Kasumi-1 (cell line): ENCODE measurements around the gene SCN2B.

Experiments used
- DNase-seq, 2 experiments: peaks; one replicate each; lab custom pipeline; 2025; lab: John Stamatoyannopoulos, UW

SCN2B gene

GRCh38 chr11:118132385-118133151 lies 43.9 kb downstream of the SCN2B start:
- DNase-seq = no peak

DNA sequence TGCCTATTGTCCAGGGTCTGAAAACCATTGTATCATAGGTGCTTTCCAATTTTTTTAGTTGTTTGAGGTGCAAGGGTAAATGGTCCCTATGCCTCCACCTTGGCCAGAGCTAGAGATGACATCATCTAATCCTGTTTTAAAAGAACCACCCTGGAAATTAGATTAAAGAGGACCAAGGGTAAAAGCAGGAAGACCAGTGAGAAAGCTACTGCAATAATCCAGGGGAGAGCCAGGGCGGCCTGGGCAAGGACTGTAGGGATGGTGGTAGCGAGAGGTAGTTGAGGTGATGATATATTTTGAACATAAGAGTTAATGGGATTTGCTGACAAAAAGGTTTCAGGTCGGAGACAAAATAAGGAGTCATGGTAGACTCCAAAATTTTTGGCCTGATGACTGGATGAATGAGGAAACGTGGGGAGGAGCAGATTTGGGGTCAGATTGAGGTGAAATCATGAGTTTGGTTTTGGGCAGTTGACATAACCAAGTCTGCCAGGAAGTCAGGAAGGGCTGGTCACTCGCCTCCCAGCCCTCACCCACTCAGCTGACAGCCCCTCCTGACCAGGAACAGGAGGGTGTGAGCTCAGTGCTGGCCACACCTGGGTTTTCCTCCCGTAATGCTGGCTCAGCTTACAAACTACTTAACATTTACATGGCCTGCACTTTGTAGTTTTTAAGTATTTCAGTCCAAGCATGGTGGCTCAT lies 46.8 kb downstream of the SCN2B start:
- no peak for DNase-seq

DNA sequence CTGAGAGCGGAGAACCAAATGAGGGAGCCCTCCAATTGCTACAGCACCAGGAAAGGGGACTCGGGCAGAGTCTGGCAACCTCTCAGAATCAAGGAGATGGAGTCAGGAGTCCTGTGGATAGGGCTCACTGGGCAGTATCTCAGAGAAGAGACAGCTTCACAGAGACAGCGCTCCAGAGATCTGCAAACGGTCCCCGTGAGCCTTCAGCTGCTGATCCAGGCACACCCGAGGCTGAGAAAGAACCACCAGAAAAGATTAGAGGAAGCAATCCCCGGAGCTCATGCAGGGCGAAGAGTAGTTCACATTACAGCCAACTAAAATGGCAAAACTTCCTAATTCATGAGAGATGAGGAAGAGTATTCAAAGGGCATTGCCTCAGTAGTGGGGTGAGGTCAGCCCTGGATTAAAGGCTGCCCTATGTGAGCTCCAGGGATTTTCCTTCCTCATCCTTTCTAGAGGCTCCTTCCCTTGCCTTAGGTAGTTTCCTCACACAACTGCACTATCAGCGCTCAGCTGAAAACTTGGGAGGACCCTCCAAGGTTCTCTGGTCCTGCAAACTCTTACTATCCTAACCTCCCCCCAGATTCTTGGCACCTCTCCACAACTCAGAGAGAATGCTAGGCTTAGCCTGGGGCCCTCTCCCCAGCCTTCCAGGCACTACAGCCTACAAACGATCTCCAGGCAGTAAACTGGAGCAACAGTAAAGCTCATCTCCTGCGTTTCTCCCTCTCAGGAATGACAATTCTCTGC lies 47.5 kb downstream of the SCN2B start:
- no peak for DNase-seq

DNA sequence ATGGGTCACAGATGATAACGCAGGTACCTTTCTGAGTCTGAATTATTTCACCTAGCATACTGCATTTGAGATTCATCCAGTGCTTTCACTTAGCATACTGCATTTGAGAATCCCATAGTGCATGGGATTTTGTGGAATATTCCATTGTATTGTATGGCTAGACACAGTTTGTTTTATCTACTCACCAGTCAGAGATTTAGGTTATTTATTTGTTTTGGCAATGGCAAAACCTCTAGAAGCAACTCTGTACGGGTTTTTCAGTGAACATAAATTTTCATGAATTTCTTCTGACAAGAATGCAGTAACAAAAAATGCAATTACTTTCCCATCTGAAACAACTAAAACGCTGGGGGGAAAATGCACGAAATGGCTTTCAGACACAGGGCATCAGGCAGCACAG lies 48.1 kb downstream of the SCN2B start:
- no peak for DNase-seq

DNA sequence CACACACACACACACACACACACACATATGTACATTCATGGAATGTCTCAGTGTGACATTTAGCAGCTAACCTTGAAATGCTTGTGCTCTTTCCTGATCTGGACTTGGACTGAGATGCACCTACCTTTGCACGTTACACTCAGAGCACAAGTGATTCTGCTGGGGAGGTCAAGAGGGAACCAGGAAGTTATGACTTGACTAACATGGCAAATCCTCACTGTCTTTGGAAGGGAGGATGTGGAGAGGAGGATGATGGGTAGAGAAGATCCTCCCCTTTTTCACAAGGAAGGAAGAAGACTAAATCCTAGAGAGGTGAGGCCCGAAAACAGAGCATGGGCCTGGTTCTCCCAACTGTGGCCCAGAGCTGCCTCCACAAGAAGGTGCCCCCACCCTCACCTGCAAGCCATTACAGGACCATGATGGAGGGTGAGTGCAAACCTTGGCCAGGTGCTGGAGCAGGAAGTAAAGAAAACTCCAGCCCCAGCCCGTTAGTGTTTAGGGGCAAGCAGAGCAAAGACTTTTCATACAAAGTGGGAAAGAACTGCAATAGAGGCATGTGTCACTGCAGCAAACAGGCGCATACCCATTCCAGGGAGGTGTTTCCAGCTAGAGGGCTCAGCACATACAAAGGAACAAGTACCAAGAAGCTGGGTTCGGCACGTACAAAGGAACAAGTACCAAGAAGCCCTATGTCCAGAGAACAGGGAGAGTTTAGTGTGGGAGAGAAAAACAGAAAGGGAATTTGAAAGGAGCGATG lies 50.2 kb downstream of the SCN2B start:
- no peak for DNase-seq

GRCh38 chr11:118124929-118125535 lies 51.4 kb downstream of the SCN2B start:
- DNase-seq = no peak

DNA sequence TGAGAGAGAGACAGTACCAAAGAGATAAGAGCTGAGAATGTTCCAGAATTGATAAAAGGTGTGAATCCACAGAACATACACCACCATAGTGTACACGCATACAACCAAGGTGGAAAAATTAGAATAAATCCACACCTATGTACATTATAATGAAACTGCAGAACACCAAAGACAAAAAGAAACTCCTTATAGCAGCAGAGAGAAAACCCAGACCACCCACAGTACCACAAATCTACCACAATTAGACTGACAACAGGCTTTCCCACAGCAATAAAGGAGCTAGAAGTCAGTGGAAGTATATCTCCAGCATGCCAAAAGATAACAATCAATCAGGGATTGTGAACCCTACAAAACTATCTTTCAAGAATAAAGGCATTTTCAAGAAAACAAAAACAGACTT lies 55.6 kb downstream of the SCN2B start:
- DNase-seq = no peak

DNA sequence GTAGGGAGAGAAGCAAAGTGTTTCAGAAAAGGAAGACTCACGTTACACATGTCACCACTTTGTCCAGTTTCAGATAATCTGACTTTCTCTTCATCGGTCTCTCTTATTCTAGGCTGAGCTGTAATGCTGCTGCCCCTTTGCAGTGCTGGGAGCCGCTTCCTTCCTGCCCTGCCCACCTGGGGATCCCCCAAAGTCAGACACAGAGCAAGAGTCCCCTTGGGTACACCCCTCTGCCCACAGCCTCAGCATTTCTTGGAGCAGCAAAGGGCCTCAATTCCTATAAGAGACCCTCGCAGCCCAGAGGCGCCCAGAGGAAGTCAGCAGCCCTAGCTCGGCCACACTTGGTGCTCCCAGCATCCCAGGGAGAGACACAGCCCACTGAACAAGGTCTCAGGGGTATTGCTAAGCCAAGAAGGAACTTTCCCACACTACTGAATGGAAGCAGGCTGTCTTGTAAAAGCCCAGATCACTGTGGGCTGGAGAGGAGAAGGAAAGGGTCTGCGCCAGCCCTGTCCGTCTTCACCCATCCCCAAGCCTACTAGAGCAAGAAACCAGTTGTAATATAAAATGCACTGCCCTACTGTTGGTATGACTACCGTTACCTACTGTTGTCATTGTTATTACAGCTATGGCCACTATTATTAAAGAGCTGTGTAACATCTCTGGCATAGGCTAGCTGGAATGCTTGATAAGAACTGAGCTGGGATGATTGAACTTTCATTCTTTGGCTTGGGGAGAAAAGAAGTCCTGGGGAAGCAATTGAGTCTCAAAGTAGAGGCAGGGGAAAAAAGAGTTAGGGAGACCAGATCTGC lies 58.4 kb downstream of the SCN2B start:
- no peak for DNase-seq

DNA sequence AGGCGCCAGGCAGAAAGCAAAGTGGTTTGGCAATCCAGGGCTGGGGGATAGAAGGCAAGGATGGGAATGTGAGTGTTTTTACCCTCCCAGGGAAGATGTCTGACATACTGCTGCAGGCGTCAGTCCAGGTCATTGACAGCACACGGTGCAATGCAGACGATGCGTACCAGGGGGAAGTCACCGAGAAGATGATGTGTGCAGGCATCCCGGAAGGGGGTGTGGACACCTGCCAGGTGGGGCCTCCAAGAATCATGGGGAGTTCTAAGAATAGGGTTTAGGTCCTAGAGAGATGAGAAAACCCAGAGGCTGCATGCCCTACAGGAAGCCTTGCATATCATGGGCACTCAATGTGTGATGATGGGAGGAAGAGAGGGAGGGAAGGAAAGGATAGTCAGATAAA lies 61.4 kb downstream of the SCN2B start:
- DNase-seq = no peak

GRCh38 chr11:118114266-118114665 lies 62.2 kb downstream of the SCN2B start:
- DNase-seq = no peak

- no peak for DNase-seq
Measured at GRCh38 chr11:118112711-118113430, 63.6 kb downstream of the SCN2B start.
